ENCODE measurements around the gene ECE2.
A peak's percentile ranks its signal among the peaks of the same experiment; 100 is the strongest.
"Not testable (repeated sequence)": the region's sequence is repeated elsewhere in the genome, so short reads cannot be mapped to it uniquely, and the experiment has no call there.

The ECE2 gene

GRCh38 chr3:184261270-184261853 lies 14.5 kb upstream of the ECE2 start, which contains the start of gene CAMK2N2:
Gene CAMK2N2 (minus strand): TSS chr3:184261553. CDS start chr3:184261285, 268 bp downstream.
- TF ChIP-seq, protein P1, sequence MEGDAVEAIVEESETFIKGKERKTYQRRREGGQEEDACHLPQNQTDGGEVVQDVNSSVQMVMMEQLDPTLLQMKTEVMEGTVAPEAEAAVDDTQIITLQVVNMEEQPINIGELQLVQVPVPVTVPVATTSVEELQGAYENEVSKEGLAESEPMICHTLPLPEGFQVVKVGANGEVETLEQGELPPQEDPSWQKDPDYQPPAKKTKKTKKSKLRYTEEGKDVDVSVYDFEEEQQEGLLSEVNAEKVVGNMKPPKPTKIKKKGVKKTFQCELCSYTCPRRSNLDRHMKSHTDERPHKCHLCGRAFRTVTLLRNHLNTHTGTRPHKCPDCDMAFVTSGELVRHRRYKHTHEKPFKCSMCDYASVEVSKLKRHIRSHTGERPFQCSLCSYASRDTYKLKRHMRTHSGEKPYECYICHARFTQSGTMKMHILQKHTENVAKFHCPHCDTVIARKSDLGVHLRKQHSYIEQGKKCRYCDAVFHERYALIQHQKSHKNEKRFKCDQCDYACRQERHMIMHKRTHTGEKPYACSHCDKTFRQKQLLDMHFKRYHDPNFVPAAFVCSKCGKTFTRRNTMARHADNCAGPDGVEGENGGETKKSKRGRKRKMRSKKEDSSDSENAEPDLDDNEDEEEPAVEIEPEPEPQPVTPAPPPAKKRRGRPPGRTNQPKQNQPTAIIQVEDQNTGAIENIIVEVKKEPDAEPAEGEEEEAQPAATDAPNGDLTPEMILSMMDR (conservative IDR thresholded peaks at IDR 0.05; ENCODE audit: low read depth) = no peak
- POLR2A ChIA-PET (ENCODE audit: low non-redundant PET) = interaction anchor here (0.7 kb wide), 1 partner anchor 23 kb away, joined by 3 read pairs; no protein-coding TSS in a partner anchor
- CTCF ChIA-PET = interaction anchor here (1.1 to 2.0 kb wide), 4 partner anchors 12 to 27 kb away, joined by 3 to 11 read pairs (median 4); partner anchors contain the start of gene EEF1AKMT4
- H3K27ac ChIP-seq = peak within 1 kb of the TSS; percentile 48
- peak; percentile 72 for DNase-seq (ENCODE audit: low spot score)

- ChIA-PET CTCF (interaction anchor here (1.0 to 1.4 kb wide), 3 partner anchors 12 to 27 kb away, joined by 3 to 4 read pairs (median 4); no protein-coding TSS in a partner anchor), POLR2A (ENCODE audit: low non-redundant PET) (no interaction called here)
- TF ChIP-seq, protein P1 (conservative IDR thresholded peaks at IDR 0.05; ENCODE audit: low read depth) = no peak
- no peak for DNase-seq (ENCODE audit: low spot score)
- peak overlapping the region; percentile 48 for H3K27ac ChIP-seq
These were observed 13.7 kb upstream of the ECE2 start for GRCh38 chr3:184261854-184262763.

GRCh38 chr3:184262764-184263179 lies 13.1 kb upstream of the ECE2 start:
- ChIA-PET POLR2A (ENCODE audit: low non-redundant PET) (no interaction called here), CTCF (interaction anchor here (1.0 kb wide), 1 partner anchor 13 kb away, joined by 4 read pairs; no protein-coding TSS in a partner anchor)
- no peak overlapping the region; the same call in 1 of the 2 replicates for H3K27ac ChIP-seq
- no peak for DNase-seq (ENCODE audit: low spot score)
- TF ChIP-seq, protein P1 (conservative IDR thresholded peaks at IDR 0.05; ENCODE audit: low read depth) = no peak

- CTCF ChIA-PET; POLR2A ChIA-PET (ENCODE audit: low non-redundant PET); DNase-seq (ENCODE audit: low spot score); H3K27ac ChIP-seq: not testable (repeated sequence)
These were observed 8.6 kb upstream of the ECE2 start for GRCh38 chr3:184267249-184267648.

DNA sequence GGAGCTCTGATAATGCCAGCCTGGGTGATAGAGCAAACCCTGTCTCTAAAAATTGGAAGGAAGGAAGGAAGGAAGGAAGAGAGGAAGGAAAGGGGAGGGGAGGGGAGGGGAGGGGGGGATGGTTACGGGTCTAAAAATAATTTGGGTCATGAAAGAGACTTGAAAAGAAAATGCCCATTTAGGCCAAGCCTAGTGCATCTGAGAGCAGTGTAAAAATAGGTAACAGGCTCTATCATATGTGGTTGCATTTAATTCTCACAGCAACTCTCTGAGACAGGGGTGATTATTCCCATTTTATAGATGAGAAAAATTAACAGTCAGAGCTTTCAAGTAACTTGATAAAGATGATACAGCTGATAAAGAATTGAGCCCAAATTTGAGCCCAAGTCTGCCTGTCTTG lies 3.6 kb upstream of the ECE2 start:
- CTCF ChIA-PET = no interaction called here
- POLR2A ChIA-PET (ENCODE audit: low non-redundant PET) = no interaction called here

DNA sequence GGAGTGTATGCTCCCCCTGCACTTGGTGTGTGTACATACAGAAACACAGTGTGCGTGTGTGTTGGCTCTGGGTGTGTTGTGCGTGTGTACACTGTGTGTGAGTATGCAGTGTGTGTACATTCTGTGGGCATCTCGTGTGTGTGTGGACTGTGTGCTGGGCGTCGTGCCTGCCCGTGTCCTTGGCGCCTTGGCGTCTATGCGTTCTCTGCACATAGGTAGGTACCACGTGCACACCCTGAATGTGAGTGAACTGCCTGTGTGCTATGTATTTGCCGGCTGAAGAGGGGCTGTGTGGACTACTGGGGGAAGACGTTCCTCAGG lies 481 bp upstream of the ECE2 start:
- H3K27ac ChIP-seq = no peak overlapping the region
- ChIA-PET CTCF (no interaction called here), POLR2A (ENCODE audit: low non-redundant PET) (no interaction called here)
- TF ChIP-seq, protein P1 (conservative IDR thresholded peaks at IDR 0.05; ENCODE audit: low read depth) = no peak
- DNase-seq (ENCODE audit: low spot score) = no peak

More for the DNA sequence above, 3.6 kb upstream of the ECE2 start:
- TF ChIP-seq, protein P1 (conservative IDR thresholded peaks at IDR 0.05; ENCODE audit: low read depth) = no peak
- DNase-seq (ENCODE audit: low spot score) = no peak
- H3K27ac ChIP-seq = no peak overlapping the region

Data from RWPE1 (cell line).